Measurements from ENCODE around the gene AMIGO2.

DNA sequence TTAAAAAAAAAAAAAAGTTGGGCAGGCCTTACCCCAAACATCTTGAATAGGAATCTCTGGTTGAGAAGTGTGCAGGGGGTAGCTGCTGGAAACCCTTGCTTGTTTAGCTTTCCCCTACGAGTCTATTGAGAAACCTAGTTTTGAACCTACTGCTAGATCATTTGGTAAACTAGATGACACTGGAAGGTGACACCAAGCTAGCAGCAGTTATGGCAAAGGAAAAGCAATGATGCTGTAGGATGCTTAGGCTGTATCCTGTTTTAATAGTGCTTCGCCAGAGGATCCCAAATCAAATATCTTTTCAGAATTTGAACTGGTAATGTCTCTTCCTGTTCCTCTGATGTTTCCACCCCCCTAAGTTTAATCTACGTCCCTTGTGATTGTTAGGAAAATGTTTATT, 5.8 kb downstream of the AMIGO2 start:
- TF ChIP-seq CTCF (IDR thresholded peaks at IDR 0.05 in 8 of 11, conservative IDR thresholded peaks at IDR 0.05 in 3 of 11) (no peak), POLR2AphosphoS5 (IDR thresholded peaks at IDR 0.05) (no peak), POLR2A (IDR thresholded peaks at IDR 0.05) (no peak)
